Mucosa of rectum (tissue), 2 donors: ENCODE measurements around the gene DNAH11.
"Not testable (repeated sequence)": the region's sequence is repeated elsewhere in the genome, so short reads cannot be mapped to it uniquely, and the experiment has no call there.

Source experiments
- H3K27ac ChIP-seq, 2 donors: one replicate each; pipeline ENCODE4 v1.7.0; 2013; ENCODE audit warnings: inconsistent platforms in 2 of 2, low read depth in 2 of 2, low read length in 2 of 2
- H3K27me3 ChIP-seq, 2 donors: one replicate each; pipeline ENCODE4 v1.7.0; 2013; ENCODE audit warnings: low read length in 2 of 2; ENCODE audit not compliant: control insufficient read depth in 2 of 2, insufficient read depth in 2 of 2
- H3K36me3 ChIP-seq, 2 donors: one replicate each; pipeline ENCODE4 v1.7.0; 2013; ENCODE audit warnings: low read length in 2 of 2; ENCODE audit not compliant: control insufficient read depth in 2 of 2, insufficient read depth in 2 of 2
- H3K4me1 ChIP-seq, 2 donors: one replicate each; pipeline ENCODE4 v1.7.0; 2013; ENCODE audit warnings: low read length in 2 of 2, mild to moderate bottlenecking in 1 of 2; ENCODE audit not compliant: control insufficient read depth in 2 of 2, insufficient read depth in 2 of 2
- H3K4me3 ChIP-seq, 2 donors: one replicate each; pipeline ENCODE4 v1.7.0; 2013; ENCODE audit warnings: low read length in 2 of 2
- H3K9ac ChIP-seq, 2 donors: one replicate each; pipeline ENCODE4 v1.7.0; 2013; ENCODE audit warnings: low read length in 2 of 2, low read depth in 1 of 2, mild to moderate bottlenecking in 1 of 2
- H3K9me3 ChIP-seq, 2 donors: one replicate each; pipeline ENCODE4 v1.7.0; 2013; ENCODE audit warnings: low read length in 2 of 2; ENCODE audit not compliant: control insufficient read depth in 2 of 2
- donor health status: healthy.
- donor health status: Normal muscosa, but diverticular disease.

DNAH11 gene

GRCh38 chr7:21651697-21652096 is 108.9 kb downstream of the DNAH11 start:
- no peak overlapping the region for H3K9ac ChIP-seq
- H3K4me3 ChIP-seq: no peak overlapping the region
- no peak overlapping the region for H3K27ac ChIP-seq
- H3K4me1 ChIP-seq: no peaks in the 10 kb centered on the region
- H3K9me3 ChIP-seq: no peaks in the 10 kb centered on the region
- H3K27me3 ChIP-seq: no peaks in the 10 kb centered on the region
- H3K36me3 ChIP-seq: no peaks in the 10 kb centered on the region

- Histone ChIP-seq H3K36me3 (no peaks in the 10 kb centered on the region), H3K27me3 (no peaks in the 10 kb centered on the region), H3K4me1 (no peaks in the 10 kb centered on the region), H3K9ac (no peak overlapping the region), H3K9me3 (no peaks in the 10 kb centered on the region), H3K4me3 (no peak overlapping the region), H3K27ac (no peak overlapping the region)
Observed at GRCh38 chr7:21653623-21654022, 110.8 kb downstream of the DNAH11 start.

GRCh38 chr7:21656081-21656480 is 113.2 kb downstream of the DNAH11 start:
- Histone ChIP-seq H3K9me3 (no peaks in the 10 kb centered on the region), H3K27ac (no peak overlapping the region), H3K27me3 (no peaks in the 10 kb centered on the region), H3K4me1 (no peaks in the 10 kb centered on the region), H3K4me3 (no peak overlapping the region), H3K36me3 (no peaks in the 10 kb centered on the region), H3K9ac (no peak overlapping the region)

GRCh38 chr7:21656796-21657195 is 114.0 kb downstream of the DNAH11 start:
- no peaks in the 10 kb centered on the region for H3K27me3 ChIP-seq
- no peak overlapping the region for H3K27ac ChIP-seq
- no peaks in the 10 kb centered on the region for H3K9me3 ChIP-seq
- no peak overlapping the region for H3K4me3 ChIP-seq
- no peak overlapping the region for H3K9ac ChIP-seq
- no peaks in the 10 kb centered on the region for H3K36me3 ChIP-seq
- H3K4me1 ChIP-seq: no peaks in the 10 kb centered on the region

- H3K27me3 ChIP-seq: no peaks in the 10 kb centered on the region
- H3K27ac ChIP-seq: no peak overlapping the region
- H3K9ac ChIP-seq: no peak overlapping the region
- no peaks in the 10 kb centered on the region for H3K36me3 ChIP-seq
- no peak overlapping the region for H3K4me3 ChIP-seq
- no peaks in the 10 kb centered on the region for H3K9me3 ChIP-seq
- no peaks in the 10 kb centered on the region for H3K4me1 ChIP-seq
Observed at GRCh38 chr7:21670496-21670895, 127.7 kb downstream of the DNAH11 start.

- H3K9ac ChIP-seq: no peak overlapping the region
- no peaks in the 10 kb centered on the region for H3K36me3 ChIP-seq
- H3K27ac ChIP-seq: no peak overlapping the region
- no peaks in the 10 kb centered on the region for H3K4me1 ChIP-seq
- no peaks in the 10 kb centered on the region for H3K9me3 ChIP-seq
- H3K4me3 ChIP-seq: no peak overlapping the region
- H3K27me3 ChIP-seq: no peaks in the 10 kb centered on the region
Observed at GRCh38 chr7:21671859-21672258, 129.0 kb downstream of the DNAH11 start.

- H3K9ac ChIP-seq: no peak overlapping the region
- no peaks in the 10 kb centered on the region for H3K9me3 ChIP-seq
- H3K4me3 ChIP-seq: no peak overlapping the region
- H3K27me3 ChIP-seq: no peaks in the 10 kb centered on the region
- H3K4me1 ChIP-seq: no peaks in the 10 kb centered on the region
- H3K27ac ChIP-seq: no peak overlapping the region
- no peaks in the 10 kb centered on the region for H3K36me3 ChIP-seq
Observed at GRCh38 chr7:21675255-21675654, 132.4 kb downstream of the DNAH11 start.

GRCh38 chr7:21690705-21691104 is 147.9 kb downstream of the DNAH11 start:
- no peak overlapping the region for H3K4me3 ChIP-seq
- no peak overlapping the region for H3K27ac ChIP-seq
- no peak overlapping the region for H3K9ac ChIP-seq
- no peaks in the 10 kb centered on the region for H3K4me1 ChIP-seq
- no peaks in the 10 kb centered on the region for H3K9me3 ChIP-seq
- no peaks in the 10 kb centered on the region for H3K36me3 ChIP-seq
- no peaks in the 10 kb centered on the region for H3K27me3 ChIP-seq

- H3K27ac ChIP-seq, H3K9me3 ChIP-seq, H3K4me1 ChIP-seq, H3K36me3 ChIP-seq, H3K9ac ChIP-seq, H3K4me3 ChIP-seq, H3K27me3 ChIP-seq: not testable (repeated sequence)
Observed at GRCh38 chr7:21691146-21691545, 148.3 kb downstream of the DNAH11 start.

GRCh38 chr7:21700587-21700986 is 157.7 kb downstream of the DNAH11 start:
- not testable (repeated sequence) for H3K9me3 ChIP-seq, H3K9ac ChIP-seq, H3K4me3 ChIP-seq, H3K4me1 ChIP-seq, H3K27me3 ChIP-seq, H3K27ac ChIP-seq, H3K36me3 ChIP-seq

GRCh38 chr7:21702303-21702702 is 159.5 kb downstream of the DNAH11 start:
- H3K9ac ChIP-seq: no peak overlapping the region
- no peak overlapping the region for H3K27ac ChIP-seq
- no peak overlapping the region for H3K4me3 ChIP-seq
- no peaks in the 10 kb centered on the region for H3K4me1 ChIP-seq
- no peaks in the 10 kb centered on the region for H3K36me3 ChIP-seq
- no peaks in the 10 kb centered on the region for H3K9me3 ChIP-seq
- no peaks in the 10 kb centered on the region for H3K27me3 ChIP-seq
